ENCODE measurements around the gene KAT5. TPM values are rescaled to one million over a fixed set of nuclear protein-coding genes. Genes with fewer than 3 reads are reported as not detected.

The KAT5 gene
- total and polyA plus RNA-seq, 2 of the 4 experiments (the other 2 are of a cell fraction), result 33.3 to 34.2 TPM

GRCh38 chr11:65742353-65742752, 30.3 kb downstream of the KAT5 start:
- no peak overlapping the region for H4K91ac ChIP-seq (ENCODE audit: insufficient read depth, low read depth, low read length)

More at GRCh38 chr11:65742353-65742752, 30.3 kb downstream of the KAT5 start:
- Histone ChIP-seq H3K4me3 (ENCODE audit: insufficient read depth, low read depth, low read length) (no peak overlapping the region), H2BK120ac (ENCODE audit: low read depth, low read length) (no peak overlapping the region), H3K36me3 (ENCODE audit: control insufficient read depth, insufficient read depth, low read length) (no peaks in the 10 kb centered on the region), H4K5ac (ENCODE audit: low read depth, low read length) (no peak overlapping the region), H2AK5ac (ENCODE audit: low read depth, low read length) (no peak overlapping the region), H2BK5ac (ENCODE audit: low read depth, low read length, poor library complexity, severe bottlenecking) (no peak overlapping the region), H3K9me1 (ENCODE audit: insufficient read depth, low read length) (peaks cover 2% of the 10 kb centered on the region; the same call in 1 of the 2 replicates), H2BK20ac (ENCODE audit: low read depth, low read length) (no peak overlapping the region), H3K27me3 (ENCODE audit: control insufficient read depth, insufficient read depth, low read length) (peaks cover 1% of the 10 kb centered on the region), H3K4me2 (ENCODE audit: low read depth, low read length) (no peak overlapping the region), H3K79me1 (ENCODE audit: low read depth in 1 of 2, low read length in 2 of 2) (no peaks in the 10 kb centered on the region), H2AFZ (replicated peaks; ENCODE audit: low read length, poor library complexity) (no peak overlapping the region), H3K4ac (ENCODE audit: low read depth, low read length) (no peak overlapping the region), H3K23ac (ENCODE audit: low read depth, low read length) (no peak overlapping the region), H3K18ac (ENCODE audit: low read depth, low read length) (no peak overlapping the region), H4K8ac (ENCODE audit: low read depth in 2 of 2, low read length in 2 of 2) (no peak overlapping the region), H2BK15ac (ENCODE audit: low read depth, low read length) (no peak overlapping the region), H3K27ac (ENCODE audit: insufficient read depth, low read length) (no peak overlapping the region), H3K9me3 (ENCODE audit: control insufficient read depth, insufficient read depth, low read length) (no peaks in the 10 kb centered on the region), H4K20me1 (ENCODE audit: insufficient read depth, low read length) (no peaks in the 10 kb centered on the region), H3K9ac (ENCODE audit: low read depth, low read length) (no peak overlapping the region), H2AK9ac (replicated peaks; ENCODE audit: low read depth, low read length, poor library complexity) (no peak overlapping the region), H3K4me1 (ENCODE audit: control insufficient read depth, insufficient read depth, low read length) (no peaks in the 10 kb centered on the region), H3K56ac (ENCODE audit: extremely low read depth, insufficient read depth, low read length) (no peak overlapping the region), H3K14ac (replicated peaks; ENCODE audit: low read depth, low read length) (no peak overlapping the region)
- intact Hi-C loops (cut with micrococcal nuclease) (no loop called here), in situ Hi-C loops (cut with MboI; ENCODE audit: low sequenced_read_pairs) (no loop called here), dilution Hi-C loops (cut with HindIII; ENCODE audit: low sequenced_read_pairs, unreplicated experiment) (no loop called here)
- DNase-seq (no peak), ATAC-seq (ENCODE audit: low read depth) (no peak)
- no CpG with 5 or more reads among the region's 1 CpG for WGBS, 2 experiments (ENCODE audit: extremely low coverage in 2 of 2, insufficient read length in 1 of 2)
- ChIA-PET POLR2A (ENCODE audit: unreplicated experiment) (no interaction called here), CTCF (no interaction called here)
- TF ChIP-seq RAD21 (IDR thresholded peaks at IDR 0.05; ENCODE audit: low read length) (no peak), USF2 (IDR thresholded peaks at IDR 0.05; ENCODE audit: low read depth, low read length) (no peak), POLR2A (IDR thresholded peaks at IDR 0.05; ENCODE audit: low read depth, low read length) (no peak), CEBPB (IDR thresholded peaks at IDR 0.05; ENCODE audit: low read depth, low read length) (no peak)
- TF ChIP-seq, protein P1, sequence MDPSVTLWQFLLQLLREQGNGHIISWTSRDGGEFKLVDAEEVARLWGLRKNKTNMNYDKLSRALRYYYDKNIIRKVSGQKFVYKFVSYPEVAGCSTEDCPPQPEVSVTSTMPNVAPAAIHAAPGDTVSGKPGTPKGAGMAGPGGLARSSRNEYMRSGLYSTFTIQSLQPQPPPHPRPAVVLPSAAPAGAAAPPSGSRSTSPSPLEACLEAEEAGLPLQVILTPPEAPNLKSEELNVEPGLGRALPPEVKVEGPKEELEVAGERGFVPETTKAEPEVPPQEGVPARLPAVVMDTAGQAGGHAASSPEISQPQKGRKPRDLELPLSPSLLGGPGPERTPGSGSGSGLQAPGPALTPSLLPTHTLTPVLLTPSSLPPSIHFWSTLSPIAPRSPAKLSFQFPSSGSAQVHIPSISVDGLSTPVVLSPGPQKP (IDR thresholded peaks at IDR 0.05; ENCODE audit: borderline replicate concordance, low read depth, low read length), result no peak
- no TSS peak for BruUV-seq (replicated peaks)
